Measurements from ENCODE around the gene ADORA2A.
"Not testable (repeated sequence)": the region's sequence is repeated elsewhere in the genome, so short reads cannot be mapped to it uniquely, and the experiment has no call there.

Gene ADORA2A

GRCh38 chr22:24482575-24482974 is 55.2 kb downstream of the ADORA2A start:
- no peak for TF ChIP-seq CTCF (IDR thresholded peaks at IDR 0.05; ENCODE audit: low read depth, low read length)
- H3K4me3 ChIP-seq (ENCODE audit: low read depth, low read length), result no peak overlapping the region

- no peak for TF ChIP-seq CTCF (IDR thresholded peaks at IDR 0.05; ENCODE audit: low read depth, low read length)
- H3K4me3 ChIP-seq (ENCODE audit: low read depth, low read length), result no peak overlapping the region
These were observed 55.6 kb downstream of the ADORA2A start for GRCh38 chr22:24482998-24483397.

- no peak overlapping the region for H3K4me3 ChIP-seq (ENCODE audit: low read depth, low read length)
- no peak for TF ChIP-seq CTCF (IDR thresholded peaks at IDR 0.05; ENCODE audit: low read depth, low read length)
These were observed 56.7 kb downstream of the ADORA2A start for GRCh38 chr22:24483976-24484545.

- H3K4me3 ChIP-seq (ENCODE audit: low read depth, low read length), result no peak overlapping the region
- TF ChIP-seq CTCF (IDR thresholded peaks at IDR 0.05; ENCODE audit: low read depth, low read length), result no peak
These were observed 57.8 kb downstream of the ADORA2A start for GRCh38 chr22:24485170-24485569.

GRCh38 chr22:24485608-24486007 is 58.2 kb downstream of the ADORA2A start:
- H3K4me3 ChIP-seq (ENCODE audit: low read depth, low read length), result no peak overlapping the region
- no peak for TF ChIP-seq CTCF (IDR thresholded peaks at IDR 0.05; ENCODE audit: low read depth, low read length)

- no peak overlapping the region for H3K4me3 ChIP-seq (ENCODE audit: low read depth, low read length)
- no peak for TF ChIP-seq CTCF (IDR thresholded peaks at IDR 0.05; ENCODE audit: low read depth, low read length)
These were observed 59.1 kb downstream of the ADORA2A start for GRCh38 chr22:24486501-24486921.

- no peak for TF ChIP-seq CTCF (IDR thresholded peaks at IDR 0.05; ENCODE audit: low read depth, low read length)
- no peak overlapping the region for H3K4me3 ChIP-seq (ENCODE audit: low read depth, low read length)
These were observed 61.6 kb downstream of the ADORA2A start for GRCh38 chr22:24489011-24489410.

- not testable (repeated sequence) for H3K4me3 ChIP-seq (ENCODE audit: low read depth, low read length)
These were observed 62.0 kb downstream of the ADORA2A start for GRCh38 chr22:24489434-24489833.
